Measurements from ENCODE around the gene MTMR12. TPM values are rescaled to one million over a fixed set of nuclear protein-coding genes. Genes with fewer than 3 reads are reported as not detected.
"Not testable (repeated sequence)": the region's sequence is repeated elsewhere in the genome, so short reads cannot be mapped to it uniquely, and the experiment has no call there.

Gene MTMR12
- total and polyA plus RNA-seq, 4 donors, result 16.2 to 19.9 (median 18.1) TPM

DNA sequence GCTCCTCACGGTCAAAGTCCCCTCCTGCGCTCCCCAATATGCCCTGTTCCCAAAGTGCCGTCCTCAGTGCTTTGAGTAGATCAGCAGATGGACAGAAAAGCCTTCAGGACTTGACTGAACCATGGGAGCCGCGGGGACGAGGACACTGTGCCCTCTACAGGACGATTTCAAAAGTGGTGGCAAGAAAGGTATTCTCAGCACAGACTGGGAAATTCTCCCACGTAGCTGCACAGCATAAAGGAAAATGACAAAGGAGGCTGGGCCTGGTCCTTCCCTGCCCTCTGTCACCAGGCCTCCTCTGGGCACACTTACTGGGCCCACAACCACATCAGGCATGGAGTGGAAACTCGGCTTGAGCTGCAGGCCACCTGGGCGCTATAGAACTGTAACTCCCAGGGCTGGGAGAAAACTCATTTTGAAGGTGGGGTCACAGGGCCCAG, 16.7 kb upstream of the MTMR12 start:
- Histone ChIP-seq H3K36me3 (ENCODE audit: control insufficient read depth, insufficient read depth, low read length) (no peaks in the 10 kb centered on the region), H3K27ac (ENCODE audit: low read depth, low read length) (no peak overlapping the region), H3K27me3 (ENCODE audit: control insufficient read depth, insufficient read depth, low read length) (no peaks in the 10 kb centered on the region), H3K9me3 (ENCODE audit: control insufficient read depth, insufficient read depth, low read length) (no peaks in the 10 kb centered on the region), H3K4me3 (ENCODE audit: low read depth, low read length) (no peak overlapping the region), H3K4me1 (ENCODE audit: control insufficient read depth, insufficient read depth, low read length) (no peaks in the 10 kb centered on the region)
- DNase-seq (ENCODE audit: low read depth in 4 of 6, low spot score in 6 of 6), result peak in 2 of 6 donors; percentile 20 to 52
- WGBS (ENCODE audit: insufficient coverage), result 45% methylated on average over 9 of the region's 10 CpGs

- no peak overlapping the region for H3K4me3 ChIP-seq (ENCODE audit: low read depth, low read length)
- no peaks in the 10 kb centered on the region for H3K9me3 ChIP-seq (ENCODE audit: control insufficient read depth, insufficient read depth, low read length)
- H3K4me1 ChIP-seq (ENCODE audit: control insufficient read depth, insufficient read depth, low read length), result no peaks in the 10 kb centered on the region
- no peaks in the 10 kb centered on the region for H3K27me3 ChIP-seq (ENCODE audit: control insufficient read depth, insufficient read depth, low read length)
- H3K27ac ChIP-seq (ENCODE audit: low read depth, low read length), result no peak overlapping the region
- DNase-seq (ENCODE audit: low read depth in 4 of 6, low spot score in 6 of 6), result no peak
- no peaks in the 10 kb centered on the region for H3K36me3 ChIP-seq (ENCODE audit: control insufficient read depth, insufficient read depth, low read length)
- WGBS (ENCODE audit: insufficient coverage), result 100% methylated on average over 1 of the region's 3 CpGs
Measured at GRCh38 chr5:32326216-32326772, 13.6 kb upstream of the MTMR12 start.

- H3K4me3 ChIP-seq (ENCODE audit: low read depth, low read length), result no peak overlapping the region
- no peak overlapping the region for H3K27ac ChIP-seq (ENCODE audit: low read depth, low read length)
- WGBS (ENCODE audit: insufficient coverage), result no CpG with 5 or more reads among the region's 4 CpGs
- no peaks in the 10 kb centered on the region for H3K27me3 ChIP-seq (ENCODE audit: control insufficient read depth, insufficient read depth, low read length)
- no peaks in the 10 kb centered on the region for H3K9me3 ChIP-seq (ENCODE audit: control insufficient read depth, insufficient read depth, low read length)
- no peaks in the 10 kb centered on the region for H3K4me1 ChIP-seq (ENCODE audit: control insufficient read depth, insufficient read depth, low read length)
- no peaks in the 10 kb centered on the region for H3K36me3 ChIP-seq (ENCODE audit: control insufficient read depth, insufficient read depth, low read length)
- DNase-seq (ENCODE audit: low read depth in 4 of 6, low spot score in 6 of 6), result no peak
Measured at GRCh38 chr5:32325616-32326015, 12.9 kb upstream of the MTMR12 start.

DNA sequence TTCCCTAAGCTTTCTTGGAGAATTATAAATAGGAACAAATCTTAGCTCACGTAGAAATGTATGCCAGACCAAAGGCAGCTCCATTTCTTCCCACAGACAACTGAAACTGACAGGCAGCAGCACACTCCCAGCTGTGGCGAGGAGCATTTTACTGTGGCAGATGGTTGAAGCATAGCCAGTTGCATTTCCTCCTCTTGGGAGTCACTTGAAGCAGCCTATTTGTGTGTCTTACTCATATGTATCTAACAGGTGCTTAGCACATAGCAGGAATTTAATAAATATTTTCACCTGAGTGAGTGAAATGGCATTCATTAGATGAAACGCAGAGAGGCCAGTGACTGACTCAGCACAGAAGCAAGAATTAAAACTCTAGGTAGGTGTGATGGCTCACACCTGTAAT, 12.3 kb upstream of the MTMR12 start:
- WGBS (ENCODE audit: insufficient coverage), result no CpG with 5 or more reads among the region's 3 CpGs
- no peaks in the 10 kb centered on the region for H3K36me3 ChIP-seq (ENCODE audit: control insufficient read depth, insufficient read depth, low read length)
- no peak overlapping the region for H3K4me3 ChIP-seq (ENCODE audit: low read depth, low read length)
- H3K9me3 ChIP-seq (ENCODE audit: control insufficient read depth, insufficient read depth, low read length), result no peaks in the 10 kb centered on the region
- DNase-seq (ENCODE audit: low read depth in 4 of 6, low spot score in 6 of 6), result peak in 2 of 6 donors; percentile 43 to 74
- H3K27me3 ChIP-seq (ENCODE audit: control insufficient read depth, insufficient read depth, low read length), result no peaks in the 10 kb centered on the region
- H3K4me1 ChIP-seq (ENCODE audit: control insufficient read depth, insufficient read depth, low read length), result no peaks in the 10 kb centered on the region
- H3K27ac ChIP-seq (ENCODE audit: low read depth, low read length), result no peak overlapping the region

GRCh38 chr5:32323741-32324140, 11.0 kb upstream of the MTMR12 start:
- Histone ChIP-seq H3K4me1 (ENCODE audit: control insufficient read depth, insufficient read depth, low read length) (no peaks in the 10 kb centered on the region), H3K36me3 (ENCODE audit: control insufficient read depth, insufficient read depth, low read length) (no peaks in the 10 kb centered on the region), H3K27ac (ENCODE audit: low read depth, low read length) (no peak overlapping the region), H3K9me3 (ENCODE audit: control insufficient read depth, insufficient read depth, low read length) (no peaks in the 10 kb centered on the region), H3K4me3 (ENCODE audit: low read depth, low read length) (no peak overlapping the region), H3K27me3 (ENCODE audit: control insufficient read depth, insufficient read depth, low read length) (no peaks in the 10 kb centered on the region)
- 71% methylated on average over 6 of the region's 8 CpGs for WGBS (ENCODE audit: insufficient coverage)
- DNase-seq (ENCODE audit: low read depth in 4 of 6, low spot score in 6 of 6), result no peak

DNA sequence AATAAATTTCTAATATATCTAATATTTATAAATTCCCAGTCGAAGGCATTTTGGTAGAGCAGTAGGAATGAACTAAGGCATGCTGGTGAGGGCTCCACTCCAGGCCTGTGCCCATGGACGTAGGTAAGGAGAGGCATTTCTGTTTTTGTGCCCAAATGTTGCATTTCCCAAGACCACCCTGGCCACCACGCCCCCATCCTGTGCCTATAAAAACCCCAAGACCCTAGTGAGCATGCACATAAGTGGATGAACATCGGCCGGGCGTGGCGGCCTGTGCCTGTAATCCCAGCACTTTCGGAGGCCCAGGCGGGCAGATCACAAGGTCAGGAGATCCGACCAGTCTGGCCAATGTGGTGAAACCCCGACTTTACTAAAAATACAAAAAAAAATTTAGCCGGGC, 10.1 kb upstream of the MTMR12 start:
- Histone ChIP-seq H3K9me3 (ENCODE audit: control insufficient read depth, insufficient read depth, low read length) (no peaks in the 10 kb centered on the region), H3K27ac (ENCODE audit: low read depth, low read length) (no peak overlapping the region), H3K27me3 (ENCODE audit: control insufficient read depth, insufficient read depth, low read length) (no peaks in the 10 kb centered on the region), H3K4me1 (ENCODE audit: control insufficient read depth, insufficient read depth, low read length) (no peaks in the 10 kb centered on the region), H3K4me3 (ENCODE audit: low read depth, low read length) (no peak overlapping the region), H3K36me3 (ENCODE audit: control insufficient read depth, insufficient read depth, low read length) (no peaks in the 10 kb centered on the region)
- no peak for DNase-seq (ENCODE audit: low read depth in 4 of 6, low spot score in 6 of 6)
- 100% methylated on average over 11 of the region's 12 CpGs for WGBS (ENCODE audit: insufficient coverage)

- DNase-seq (ENCODE audit: low read depth in 4 of 6, low spot score in 6 of 6); H3K4me3 ChIP-seq (ENCODE audit: low read depth, low read length); H3K27ac ChIP-seq (ENCODE audit: low read depth, low read length); H3K4me1 ChIP-seq (ENCODE audit: control insufficient read depth, insufficient read depth, low read length); H3K36me3 ChIP-seq (ENCODE audit: control insufficient read depth, insufficient read depth, low read length); H3K27me3 ChIP-seq (ENCODE audit: control insufficient read depth, insufficient read depth, low read length); H3K9me3 ChIP-seq (ENCODE audit: control insufficient read depth, insufficient read depth, low read length): not testable (repeated sequence)
- 88% methylated on average over 2 of the region's 2 CpGs for WGBS (ENCODE audit: insufficient coverage)
Measured at GRCh38 chr5:32321787-32322186, 9.0 kb upstream of the MTMR12 start.

GRCh38 chr5:32320576-32320975, 7.8 kb upstream of the MTMR12 start:
- H3K36me3 ChIP-seq (ENCODE audit: control insufficient read depth, insufficient read depth, low read length), result no peaks in the 10 kb centered on the region

DNA sequence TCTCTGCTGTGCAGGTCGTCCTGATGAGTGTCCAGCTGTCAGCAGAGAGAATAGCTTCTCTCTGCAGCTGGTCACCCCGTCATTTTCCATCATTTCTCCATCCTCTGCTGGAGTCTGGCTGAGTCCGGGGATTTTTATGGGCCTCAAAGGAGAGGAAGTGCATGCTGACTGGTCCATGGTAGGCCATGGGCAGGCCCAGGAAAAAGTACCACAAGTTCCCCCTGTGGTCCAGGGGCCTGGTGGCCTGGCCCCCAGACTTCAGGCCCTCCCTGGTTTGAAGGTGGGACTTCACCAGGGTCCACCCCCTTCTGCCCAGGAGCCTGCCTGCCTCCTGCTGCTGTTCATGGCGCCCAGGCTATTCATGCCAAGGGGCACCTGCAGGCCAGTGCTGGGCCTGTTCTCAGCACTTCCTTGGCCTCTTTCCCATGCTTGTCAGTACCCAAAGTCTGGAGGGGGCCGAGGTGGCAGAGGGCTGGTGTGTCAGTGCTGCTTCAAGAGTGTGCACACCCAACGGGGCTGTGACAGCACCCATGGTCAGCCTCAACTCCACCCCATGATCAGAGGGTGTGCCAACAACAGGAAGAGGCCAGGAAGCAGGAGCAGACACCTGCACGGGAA, 7.3 kb upstream of the MTMR12 start:
- H3K27ac ChIP-seq (ENCODE audit: low read depth, low read length), result no peak overlapping the region
- H3K36me3 ChIP-seq (ENCODE audit: control insufficient read depth, insufficient read depth, low read length), result no peaks in the 10 kb centered on the region
- no peaks in the 10 kb centered on the region for H3K27me3 ChIP-seq (ENCODE audit: control insufficient read depth, insufficient read depth, low read length)
- no peaks in the 10 kb centered on the region for H3K4me1 ChIP-seq (ENCODE audit: control insufficient read depth, insufficient read depth, low read length)
- H3K4me3 ChIP-seq (ENCODE audit: low read depth, low read length), result no peak overlapping the region
- 69% methylated on average over 7 of the region's 7 CpGs for WGBS (ENCODE audit: insufficient coverage)
- DNase-seq (ENCODE audit: low read depth in 4 of 6, low spot score in 6 of 6), result no peak
- no peaks in the 10 kb centered on the region for H3K9me3 ChIP-seq (ENCODE audit: control insufficient read depth, insufficient read depth, low read length)

More at GRCh38 chr5:32320576-32320975, 7.8 kb upstream of the MTMR12 start:
- 94% methylated on average over 5 of the region's 10 CpGs for WGBS (ENCODE audit: insufficient coverage)
- Histone ChIP-seq H3K27me3 (ENCODE audit: control insufficient read depth, insufficient read depth, low read length) (no peaks in the 10 kb centered on the region), H3K27ac (ENCODE audit: low read depth, low read length) (no peak overlapping the region), H3K4me1 (ENCODE audit: control insufficient read depth, insufficient read depth, low read length) (no peaks in the 10 kb centered on the region), H3K9me3 (ENCODE audit: control insufficient read depth, insufficient read depth, low read length) (no peaks in the 10 kb centered on the region), H3K4me3 (ENCODE audit: low read depth, low read length) (no peak overlapping the region)
- DNase-seq (ENCODE audit: low read depth in 4 of 6, low spot score in 6 of 6), result no peak

DNA sequence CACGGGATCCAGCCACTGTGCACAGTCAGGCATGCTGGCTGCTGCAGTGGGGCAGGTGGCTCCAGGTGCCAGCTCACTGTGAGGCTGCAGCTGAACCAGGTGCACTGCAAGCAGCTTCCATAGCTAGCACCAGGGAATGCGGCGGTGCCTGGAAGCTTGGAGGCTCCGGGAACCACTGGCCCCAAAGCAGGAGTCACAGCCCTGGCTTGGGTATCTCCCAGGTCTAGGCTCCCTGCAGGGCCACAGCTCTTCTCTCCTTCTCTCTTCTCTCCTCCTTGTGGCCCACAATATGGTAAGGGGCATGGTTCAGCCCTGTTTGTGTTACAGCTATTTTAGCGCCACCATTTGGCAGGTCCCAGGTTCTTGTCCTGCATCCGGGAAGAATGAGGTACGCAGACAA, 6.7 kb upstream of the MTMR12 start:
- DNase-seq (ENCODE audit: low read depth in 4 of 6, low spot score in 6 of 6), result no peak
- Histone ChIP-seq H3K27ac (ENCODE audit: low read depth, low read length) (no peak overlapping the region), H3K9me3 (ENCODE audit: control insufficient read depth, insufficient read depth, low read length) (no peaks in the 10 kb centered on the region), H3K27me3 (ENCODE audit: control insufficient read depth, insufficient read depth, low read length) (no peaks in the 10 kb centered on the region), H3K4me3 (ENCODE audit: low read depth, low read length) (no peak overlapping the region), H3K36me3 (ENCODE audit: control insufficient read depth, insufficient read depth, low read length) (no peaks in the 10 kb centered on the region), H3K4me1 (ENCODE audit: control insufficient read depth, insufficient read depth, low read length) (no peaks in the 10 kb centered on the region)
- 71% methylated on average over 7 of the region's 7 CpGs for WGBS (ENCODE audit: insufficient coverage)

Measured in spinal cord (tissue), 10 donors.